Endometrium (tissue), 2 donors: ENCODE results near the gene COL4A2.

Source experiments
- FAIRE-seq: peaks from 2 replicates; lab custom pipeline; 2012; peaks lifted over from hg19 to GRCh38; lab: Jason Lieb, UNC
- donor health status: control.
- donor health status: control.

The COL4A2 gene

GRCh38 chr13:110419381-110419791 lies 112.3 kb downstream of the COL4A2 start:
- FAIRE-seq, result no peak

- FAIRE-seq, result no peak
Measured at GRCh38 chr13:110419946-110420345, 112.9 kb downstream of the COL4A2 start.

GRCh38 chr13:110420626-110421025 lies 113.5 kb downstream of the COL4A2 start:
- FAIRE-seq, result no peak

- no peak for FAIRE-seq
Measured at GRCh38 chr13:110421061-110421460, 114.0 kb downstream of the COL4A2 start.

- no peak for FAIRE-seq
Measured at GRCh38 chr13:110421696-110422385, 114.8 kb downstream of the COL4A2 start.

- no peak for FAIRE-seq
Measured at GRCh38 chr13:110422913-110423688, 116.0 kb downstream of the COL4A2 start.

GRCh38 chr13:110423689-110424302 lies 116.7 kb downstream of the COL4A2 start:
- FAIRE-seq, result no peak

- FAIRE-seq, result no peak
Measured at GRCh38 chr13:110424569-110425443, 117.7 kb downstream of the COL4A2 start.

GRCh38 chr13:110425444-110425780 lies 118.3 kb downstream of the COL4A2 start:
- FAIRE-seq, result peak; percentile 91

- no peak for FAIRE-seq
Measured at GRCh38 chr13:110426735-110427134, 119.7 kb downstream of the COL4A2 start.

- FAIRE-seq, result no peak
Measured at GRCh38 chr13:110428313-110428712, 121.2 kb downstream of the COL4A2 start.

GRCh38 chr13:110430391-110431336 lies 123.6 kb downstream of the COL4A2 start:
- FAIRE-seq, result no peak

- FAIRE-seq, result no peak
Measured at GRCh38 chr13:110431425-110432294, 124.6 kb downstream of the COL4A2 start.

GRCh38 chr13:110432522-110432921 lies 125.4 kb downstream of the COL4A2 start:
- no peak for FAIRE-seq

GRCh38 chr13:110433014-110433413 lies 125.9 kb downstream of the COL4A2 start:
- FAIRE-seq, result no peak

- FAIRE-seq, result no peak
Measured at GRCh38 chr13:110434629-110435028, 127.5 kb downstream of the COL4A2 start.

- FAIRE-seq, result no peak
Measured at GRCh38 chr13:110435331-110435730, 128.2 kb downstream of the COL4A2 start.

- no peak for FAIRE-seq
Measured at GRCh38 chr13:110436276-110436675, 129.2 kb downstream of the COL4A2 start.

- FAIRE-seq, result no peak
Measured at GRCh38 chr13:110436786-110437370, 129.8 kb downstream of the COL4A2 start.

- FAIRE-seq, result no peak
Measured at GRCh38 chr13:110438211-110438610, 131.1 kb downstream of the COL4A2 start.
